Aorta (tissue), 5 donors: Measurements from ENCODE around the gene ANKS1A. TPM values are rescaled to one million over a fixed set of nuclear protein-coding genes. Genes with fewer than 3 reads are reported as not detected.

Experiments used
- ATAC-seq: fragments of 200-7000 bp; cut with Tn5 transposase; one replicate; pipeline ENCODE4 v1.9.1; 2022; ENCODE audit warnings: moderate library complexity; ENCODE audit not compliant: low FRiP score
- DNase-seq, 2 donors: peaks; one replicate each; pipeline ENCODE4 v3.0.0-alpha.2; 2020
- H3K27ac ChIP-seq, 2 donors: one replicate each; pipeline ENCODE4 v1.5.1; 2013; ENCODE audit warnings: low read length in 2 of 2, mild to moderate bottlenecking in 2 of 2, moderate library complexity in 2 of 2, control low read depth in 1 of 2, inconsistent platforms in 1 of 2, low read depth in 1 of 2
- H3K27me3 ChIP-seq, 2 donors: one replicate each; pipeline ENCODE4 v1.6.1; 2013; ENCODE audit warnings: control low read depth in 1 of 2, low read length in 1 of 2, mild to moderate bottlenecking in 1 of 2, moderate library complexity in 1 of 2; ENCODE audit not compliant: insufficient read depth in 2 of 2, control insufficient read depth in 1 of 2
- H3K36me3 ChIP-seq, 2 donors: one replicate each; pipeline ENCODE4 v1.6.1; 2013; ENCODE audit warnings: control low read depth in 1 of 2, low read length in 1 of 2, mild to moderate bottlenecking in 1 of 2; ENCODE audit not compliant: insufficient read depth in 2 of 2, control insufficient read depth in 1 of 2
- H3K4me1 ChIP-seq, 2 donors: one replicate each; pipeline ENCODE4 v1.6.1; 2013; ENCODE audit warnings: low read length in 2 of 2, control low read depth in 1 of 2, mild to moderate bottlenecking in 1 of 2, moderate library complexity in 1 of 2; ENCODE audit not compliant: insufficient read depth in 2 of 2, control insufficient read depth in 1 of 2
- H3K4me3 ChIP-seq, 2 donors: one replicate each; pipeline ENCODE4 v1.5.1; 2013; ENCODE audit warnings: low read length in 2 of 2, control low read depth in 1 of 2, mild to moderate bottlenecking in 1 of 2
- H3K9me3 ChIP-seq: one replicate; pipeline ENCODE4 v1.6.1; 2013; ENCODE audit warnings: mild to moderate bottlenecking, low read length; ENCODE audit not compliant: control insufficient read depth
- WGBS, 2 donors: extraction: QIAGEN DNeasy Blood & Tissue Kit; methylation state at CpG; one replicate each; pipeline ENCODE4 v1.1.7; 2013; 5-methylcytosine and 5-hydroxymethylcytosine counted together
- intact Hi-C, 2 donors: fragments of 100-400 bp; cut with DNase I; formaldehyde crosslinking; loops; one replicate each; pipeline versions ENCODE4 v1.14.2 to v1.15.0; 2022
- polyA plus RNA-seq, 2 donors: library from polyadenylated mRNA; stranded (reverse); fragments of 200-250 nt; gene quantifications; one replicate each; pipeline ENCODE4 v1.2.3, GENCODE V29; 2013
- total RNA-seq, 2 donors: library from RNA; stranded (reverse); fragmentation: NEBNext Ultra II Directional; extraction: Animal tissue kit (Norgen Biotek cat#: 25700); gene quantifications; one replicate each; pipeline ENCODE4 v1.2.1, GENCODE V29; 2021
- donor health status: healthy with polysubstance abuse.
- donor health status: Bipolar disorder and iron deficiency.
- donor health status: DM: no; HTN: no; CAD: no.
- donor health status: DM: no; HTN: no; CAD: no.
- donor health status: DM: yes; HTN: yes; CAD: no.

ANKS1A gene
- total and polyA plus RNA-seq, 4 donors: 9.4 to 44.4 (median 29.0) TPM

GRCh38 chr6:35035481-35036030 is 146.5 kb downstream of the ANKS1A start:
- Histone ChIP-seq H3K36me3 (no peaks in the 10 kb centered on the region), H3K4me3 (no peak overlapping the region), H3K4me1 (peaks cover 3 to 9% of the 10 kb centered on the region in 2 donors), H3K9me3 (no peaks in the 10 kb centered on the region), H3K27me3 (no peaks in the 10 kb centered on the region), H3K27ac (peak overlapping the region; percentile 71 to 90)
- WGBS, 2 donors: 18 to 20% methylated on average over 5 of the region's 5 CpGs
- intact Hi-C loops: no loop called here
- ATAC-seq (no peak), DNase-seq (no peak)

DNA sequence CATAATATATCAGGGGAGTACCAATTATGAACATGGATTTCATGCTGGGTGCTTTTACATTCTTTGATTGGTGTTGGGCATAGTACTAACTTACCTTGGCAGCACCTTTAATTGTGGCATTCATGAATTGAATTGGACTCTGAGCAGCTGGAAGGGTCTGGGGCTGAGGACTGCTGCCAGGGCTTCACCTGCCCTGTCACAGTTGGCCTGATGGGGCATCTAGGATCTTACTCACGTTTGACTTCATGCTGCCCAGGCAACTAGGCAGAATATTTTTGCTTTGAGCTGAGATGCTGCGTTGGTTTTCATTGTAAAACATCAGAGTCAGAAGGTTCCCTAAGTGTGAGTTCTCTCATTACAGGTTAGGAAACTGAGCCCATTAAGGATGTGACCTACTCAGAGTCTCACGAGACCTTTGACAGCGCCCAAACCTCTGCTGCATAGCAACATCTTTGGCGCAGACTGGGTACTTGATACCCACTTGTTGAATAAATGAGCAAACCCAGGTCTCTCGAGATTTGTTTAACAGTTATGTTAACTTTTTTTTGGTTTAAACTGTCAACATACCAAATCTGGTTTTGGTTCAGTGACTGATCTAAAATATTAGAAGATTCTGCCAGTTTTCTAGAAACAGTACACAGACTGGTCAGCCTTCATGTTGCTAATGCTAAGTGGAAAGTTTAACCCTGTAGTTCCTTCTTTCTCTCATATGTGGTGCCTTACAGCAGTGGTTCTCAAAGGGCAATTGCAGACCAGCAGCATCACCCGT is 147.2 kb downstream of the ANKS1A start:
- intact Hi-C loops: no loop called here

DNA sequence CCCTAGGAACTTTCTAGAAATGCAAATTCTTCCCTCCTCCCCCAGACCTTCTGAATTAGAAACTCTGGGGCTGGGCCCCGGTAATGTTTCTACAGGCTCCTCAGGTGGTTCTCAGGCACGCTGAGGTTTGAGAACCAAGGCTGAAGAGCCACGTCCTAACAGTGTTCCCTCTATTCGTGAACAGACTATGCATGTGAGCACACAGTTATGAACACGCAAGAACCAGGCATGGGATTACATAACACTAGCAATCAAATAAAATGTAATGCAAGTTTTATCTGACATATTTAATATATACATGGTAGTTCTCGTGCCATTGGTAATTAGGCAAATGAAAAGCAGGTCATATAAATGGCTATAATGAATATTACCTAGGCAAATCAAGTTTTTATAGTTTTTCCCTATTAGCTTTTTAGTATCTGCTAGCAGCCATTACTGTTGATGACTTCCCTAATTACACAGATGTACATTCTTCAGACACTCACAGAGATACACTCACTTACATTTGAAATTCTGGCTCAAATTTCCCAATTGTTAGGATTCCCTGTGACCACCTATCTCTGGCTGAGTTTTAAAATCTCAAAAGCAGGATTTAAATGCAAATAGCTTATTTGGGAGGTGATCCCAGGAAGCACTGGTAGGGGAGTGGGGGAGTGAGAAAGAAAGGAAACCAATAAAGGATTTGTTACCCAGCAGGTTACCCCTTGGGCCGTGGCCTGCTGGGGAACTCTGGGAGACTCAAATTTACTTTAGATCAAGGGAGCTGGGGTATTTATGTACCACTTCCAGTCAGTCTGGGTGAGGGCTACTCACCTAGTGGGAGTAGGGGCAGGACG is 148.0 kb downstream of the ANKS1A start:
- Histone ChIP-seq H3K27me3 (no peaks in the 10 kb centered on the region), H3K36me3 (no peaks in the 10 kb centered on the region), H3K4me1 (peaks cover 0 to 11% of the 10 kb centered on the region in 2 donors), H3K27ac (peak overlapping the region in 1 of 2 donors; percentile 77), H3K4me3 (no peak overlapping the region), H3K9me3 (no peaks in the 10 kb centered on the region)
- intact Hi-C loops: no loop called here
- DNase-seq (no peak), ATAC-seq (no peak)
- 49 to 57% methylated on average over 8 of the region's 8 CpGs for WGBS, 2 donors

More for the DNA sequence above, 147.2 kb downstream of the ANKS1A start:
- H3K9me3 ChIP-seq: no peaks in the 10 kb centered on the region
- DNase-seq: no peak
- H3K36me3 ChIP-seq: no peaks in the 10 kb centered on the region
- no peaks in the 10 kb centered on the region for H3K27me3 ChIP-seq
- peak overlapping the region; percentile 61 to 84 for H3K27ac ChIP-seq
- no peak overlapping the region for H3K4me3 ChIP-seq
- 10 to 16% methylated on average over 7 of the region's 7 CpGs for WGBS, 2 donors
- peaks cover 0 to 9% of the 10 kb centered on the region in 2 donors for H3K4me1 ChIP-seq
- no peak for ATAC-seq

DNA sequence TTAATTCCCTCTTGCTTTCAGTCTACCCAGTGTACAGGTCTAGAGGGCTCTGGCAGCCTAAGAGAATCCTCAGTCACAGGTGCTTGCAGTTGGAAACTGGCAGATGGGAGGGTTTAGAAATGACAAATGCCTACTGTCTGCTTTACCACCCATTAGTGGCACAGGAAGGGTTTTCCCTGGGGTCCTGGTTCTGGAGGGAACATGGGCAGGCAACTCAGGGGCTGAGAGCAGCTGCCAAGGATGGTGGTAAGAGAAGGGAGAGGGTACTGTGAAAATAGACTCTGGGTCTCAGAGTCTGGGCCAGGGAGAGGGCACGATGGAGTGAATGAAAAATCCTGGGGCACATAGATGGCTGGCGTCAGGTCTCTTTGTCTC is 148.6 kb downstream of the ANKS1A start:
- no peak for DNase-seq
- Histone ChIP-seq H3K4me1 (peaks cover 0 to 11% of the 10 kb centered on the region in 2 donors), H3K36me3 (no peaks in the 10 kb centered on the region), H3K9me3 (no peaks in the 10 kb centered on the region), H3K4me3 (no peak overlapping the region), H3K27me3 (no peaks in the 10 kb centered on the region), H3K27ac (peak overlapping the region; percentile 7 to 77)
- WGBS, 2 donors: 13 to 35% methylated on average over 2 of the region's 2 CpGs
- ATAC-seq: no peak
- intact Hi-C loops: no loop called here

- no peaks in the 10 kb centered on the region for H3K27me3 ChIP-seq
- ATAC-seq (no peak), DNase-seq (no peak)
- no peaks in the 10 kb centered on the region for H3K36me3 ChIP-seq
- intact Hi-C loops: no loop called here
- H3K4me1 ChIP-seq: peaks cover 0 to 11% of the 10 kb centered on the region in 2 donors
- no peak overlapping the region for H3K4me3 ChIP-seq
- no peaks in the 10 kb centered on the region for H3K9me3 ChIP-seq
- peak overlapping the region in 1 of 2 donors; percentile 77 for H3K27ac ChIP-seq
- 82 to 87% methylated on average over 5 of the region's 5 CpGs for WGBS, 2 donors
Observed at GRCh38 chr6:35038076-35038475, 149.0 kb downstream of the ANKS1A start.

DNA sequence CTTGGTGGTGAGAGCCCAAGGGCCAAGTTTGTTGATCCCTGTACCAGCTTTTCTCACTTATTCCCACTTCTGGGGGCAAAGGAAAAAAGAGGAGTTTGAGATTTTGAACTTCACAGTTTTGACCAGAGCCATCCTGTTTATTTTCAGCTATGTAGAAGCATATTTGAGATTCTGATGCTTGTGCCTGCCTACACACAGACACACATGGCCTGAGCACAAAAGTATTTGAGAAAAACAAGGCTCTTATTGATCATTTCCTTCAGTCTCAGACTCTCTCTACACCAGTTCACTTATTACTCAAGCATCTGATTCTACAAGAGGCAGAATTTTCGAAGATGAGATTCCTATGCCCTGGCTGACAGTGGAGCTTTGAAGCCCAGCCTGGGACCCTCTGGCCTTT is 151.3 kb downstream of the ANKS1A start:
- no peaks in the 10 kb centered on the region for H3K9me3 ChIP-seq
- no peak for DNase-seq
- intact Hi-C loops: no loop called here
- H3K36me3 ChIP-seq: no peaks in the 10 kb centered on the region
- no peak overlapping the region for H3K27ac ChIP-seq
- no peak for ATAC-seq
- H3K4me3 ChIP-seq: no peak overlapping the region
- WGBS, 2 donors: 85 to 93% methylated on average over 1 of the region's 1 CpG
- H3K4me1 ChIP-seq: peaks cover under 1 to 11% of the 10 kb centered on the region in 2 donors
- H3K27me3 ChIP-seq: no peaks in the 10 kb centered on the region

GRCh38 chr6:35041086-35041861 is 152.2 kb downstream of the ANKS1A start:
- no peaks in the 10 kb centered on the region for H3K36me3 ChIP-seq
- ATAC-seq (no peak), DNase-seq (no peak)
- H3K27me3 ChIP-seq: no peaks in the 10 kb centered on the region
- H3K9me3 ChIP-seq: no peaks in the 10 kb centered on the region
- WGBS, 2 donors: 38 to 46% methylated on average over 4 of the region's 4 CpGs
- intact Hi-C loops: no loop called here
- peaks cover 8% of the 10 kb centered on the region in 2 donors for H3K4me1 ChIP-seq
- H3K4me3 ChIP-seq: no peak overlapping the region
- H3K27ac ChIP-seq: no peak overlapping the region

- WGBS, 2 donors: 88 to 89% methylated on average over 9 of the region's 9 CpGs
- Histone ChIP-seq H3K9me3 (no peaks in the 10 kb centered on the region), H3K27ac (no peak overlapping the region), H3K4me1 (peaks cover 4 to 8% of the 10 kb centered on the region in 2 donors), H3K4me3 (no peak overlapping the region), H3K36me3 (no peaks in the 10 kb centered on the region), H3K27me3 (no peaks in the 10 kb centered on the region)
- DNase-seq (no peak), ATAC-seq (no peak)
- intact Hi-C loops: no loop called here
Observed at GRCh38 chr6:35042031-35042815, 153.2 kb downstream of the ANKS1A start.
